Breast epithelium (tissue), 3 donors: ENCODE measurements around the gene DLG4.

Source experiments
- POLR2A ChIP-seq: fragments of 450-650 bp; IDR thresholded peaks from one replicate; pipeline ENCODE4 v1.6.1; 2016; ENCODE audit warnings: antibody characterized with exemption, mild to moderate bottlenecking, moderate library complexity
- POLR2AphosphoS5 ChIP-seq, 3 donors: sonication (generic); formaldehyde crosslinking; IDR thresholded peaks; one replicate each; pipeline ENCODE4 v1.6.1; 2017; ENCODE audit warnings: antibody characterized with exemption in 3 of 3
- TF ChIP-seq, protein P1 (sequence below), 3 donors: fragments of 450-650 bp; IDR thresholded peaks; one replicate each; pipeline ENCODE4 v1.5.1; 2016 to 2017; ENCODE audit warnings: antibody characterized with exemption in 3 of 3, mild to moderate bottlenecking in 3 of 3, moderate library complexity in 3 of 3

DNA sequence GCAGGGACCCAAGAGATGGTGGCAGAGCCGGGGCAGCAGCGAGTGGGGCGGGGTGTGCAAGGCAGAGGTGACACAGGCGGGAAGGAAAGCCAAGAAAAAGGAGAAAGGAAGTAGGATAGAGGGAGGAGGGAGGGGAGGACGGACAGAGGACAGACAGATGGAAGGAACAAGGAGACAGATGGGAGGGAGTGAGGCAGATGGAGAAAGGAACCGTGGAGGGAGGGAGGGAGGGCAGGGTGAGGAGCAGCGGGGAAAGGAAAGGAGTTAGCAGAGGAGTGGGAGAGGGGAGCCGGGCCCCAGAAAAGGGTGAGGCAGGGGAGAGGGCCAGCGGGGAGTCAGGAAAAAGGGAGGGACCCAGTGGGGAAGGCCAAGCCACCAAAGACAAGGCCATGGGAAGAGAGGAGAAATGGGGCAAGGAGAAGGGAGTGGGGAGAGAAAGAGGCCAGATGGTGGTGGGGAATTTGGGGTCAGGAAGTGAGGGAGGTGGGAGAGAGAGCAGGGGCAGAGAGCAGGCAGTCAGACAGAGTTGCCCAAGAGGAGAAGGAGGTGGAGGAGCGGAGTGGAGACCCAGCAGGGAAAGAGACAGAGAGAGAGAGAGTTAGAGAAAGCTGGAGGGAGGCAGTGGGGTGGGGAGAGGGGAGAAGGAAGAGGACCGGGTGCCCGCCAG, 27.2 kb downstream of the DLG4 start:
- TF ChIP-seq POLR2A (no peak), POLR2AphosphoS5 (IDR thresholded peaks at IDR 0.05) (no peak)
- TF ChIP-seq, protein P1, sequence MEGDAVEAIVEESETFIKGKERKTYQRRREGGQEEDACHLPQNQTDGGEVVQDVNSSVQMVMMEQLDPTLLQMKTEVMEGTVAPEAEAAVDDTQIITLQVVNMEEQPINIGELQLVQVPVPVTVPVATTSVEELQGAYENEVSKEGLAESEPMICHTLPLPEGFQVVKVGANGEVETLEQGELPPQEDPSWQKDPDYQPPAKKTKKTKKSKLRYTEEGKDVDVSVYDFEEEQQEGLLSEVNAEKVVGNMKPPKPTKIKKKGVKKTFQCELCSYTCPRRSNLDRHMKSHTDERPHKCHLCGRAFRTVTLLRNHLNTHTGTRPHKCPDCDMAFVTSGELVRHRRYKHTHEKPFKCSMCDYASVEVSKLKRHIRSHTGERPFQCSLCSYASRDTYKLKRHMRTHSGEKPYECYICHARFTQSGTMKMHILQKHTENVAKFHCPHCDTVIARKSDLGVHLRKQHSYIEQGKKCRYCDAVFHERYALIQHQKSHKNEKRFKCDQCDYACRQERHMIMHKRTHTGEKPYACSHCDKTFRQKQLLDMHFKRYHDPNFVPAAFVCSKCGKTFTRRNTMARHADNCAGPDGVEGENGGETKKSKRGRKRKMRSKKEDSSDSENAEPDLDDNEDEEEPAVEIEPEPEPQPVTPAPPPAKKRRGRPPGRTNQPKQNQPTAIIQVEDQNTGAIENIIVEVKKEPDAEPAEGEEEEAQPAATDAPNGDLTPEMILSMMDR (IDR thresholded peaks at IDR 0.05) = no peak
